ENCODE data around the gene LONP1.
"Not testable (repeated sequence)": the region's sequence is repeated elsewhere in the genome, so short reads cannot be mapped to it uniquely, and the experiment has no call there.

Gene LONP1

DNA sequence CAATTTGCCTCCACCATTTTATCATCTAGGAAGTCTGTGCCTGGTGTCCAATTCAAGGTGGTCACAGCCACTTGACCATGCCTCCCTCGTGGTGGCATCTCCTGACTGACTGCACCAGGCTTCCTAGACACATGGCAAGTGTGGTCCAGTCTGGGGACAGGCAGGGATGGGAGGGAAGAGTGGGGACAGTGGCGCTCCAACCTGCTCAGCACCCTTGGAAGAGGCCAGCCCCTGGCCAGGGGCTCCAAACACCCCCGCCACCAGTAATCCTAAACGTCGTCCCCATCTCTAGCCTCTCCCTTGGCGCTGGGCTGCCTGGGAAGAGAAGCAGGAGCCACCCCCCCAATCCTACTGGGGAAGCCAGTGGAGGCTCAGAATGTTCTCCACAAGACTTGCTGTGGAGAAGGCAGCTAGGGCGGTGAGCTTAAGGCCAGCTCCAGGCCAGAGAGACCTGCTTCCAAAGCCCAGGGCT lies 27.2 kb downstream of the LONP1 start:
- no peak for DNase-seq (ENCODE audit: low read depth in 2 of 2)

DNA sequence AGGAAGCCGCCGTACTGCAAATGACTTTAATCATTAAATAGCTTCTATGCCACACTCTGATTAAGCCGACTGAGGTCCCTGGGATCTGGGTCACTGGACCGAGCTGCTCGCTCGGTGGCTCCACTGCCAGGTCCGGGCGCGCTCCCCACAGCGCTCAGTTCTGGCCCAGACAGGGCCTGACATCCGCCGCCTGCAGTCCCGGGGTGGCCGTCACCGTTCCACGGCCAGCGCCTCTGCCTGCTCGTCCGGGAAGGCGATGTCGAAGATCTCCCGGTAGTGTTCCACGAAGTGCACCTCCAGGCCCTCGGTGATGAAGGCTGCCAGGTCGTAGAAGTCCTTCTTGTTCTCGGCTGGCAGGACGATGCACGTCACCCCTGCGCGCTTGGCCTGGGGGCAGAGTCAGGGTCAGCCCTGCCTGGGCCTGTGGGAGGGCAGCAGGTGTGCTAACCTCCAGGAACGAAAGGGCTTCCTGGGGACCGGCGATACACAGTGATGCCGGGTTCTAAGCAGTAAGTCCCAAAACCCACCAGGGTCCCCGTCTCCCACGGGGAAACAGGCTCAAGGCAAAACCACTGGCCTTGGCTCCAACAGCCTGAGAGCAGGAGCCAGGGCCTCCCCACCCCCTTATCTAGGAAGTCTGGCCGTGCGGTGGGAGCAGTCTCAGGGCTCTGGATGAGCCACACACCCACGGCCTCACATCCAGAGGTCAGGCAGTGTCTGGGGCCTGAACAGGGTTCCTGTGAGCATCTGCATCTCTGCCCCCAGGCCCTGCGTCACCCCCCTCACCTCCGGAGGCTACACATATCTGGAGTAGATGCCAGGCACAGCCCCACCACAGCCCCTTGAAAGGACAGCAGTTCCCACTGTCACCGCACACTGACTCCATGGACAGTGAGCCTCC lies 27.9 kb downstream of the LONP1 start:
- no peak for DNase-seq (ENCODE audit: low read depth in 2 of 2)

DNA sequence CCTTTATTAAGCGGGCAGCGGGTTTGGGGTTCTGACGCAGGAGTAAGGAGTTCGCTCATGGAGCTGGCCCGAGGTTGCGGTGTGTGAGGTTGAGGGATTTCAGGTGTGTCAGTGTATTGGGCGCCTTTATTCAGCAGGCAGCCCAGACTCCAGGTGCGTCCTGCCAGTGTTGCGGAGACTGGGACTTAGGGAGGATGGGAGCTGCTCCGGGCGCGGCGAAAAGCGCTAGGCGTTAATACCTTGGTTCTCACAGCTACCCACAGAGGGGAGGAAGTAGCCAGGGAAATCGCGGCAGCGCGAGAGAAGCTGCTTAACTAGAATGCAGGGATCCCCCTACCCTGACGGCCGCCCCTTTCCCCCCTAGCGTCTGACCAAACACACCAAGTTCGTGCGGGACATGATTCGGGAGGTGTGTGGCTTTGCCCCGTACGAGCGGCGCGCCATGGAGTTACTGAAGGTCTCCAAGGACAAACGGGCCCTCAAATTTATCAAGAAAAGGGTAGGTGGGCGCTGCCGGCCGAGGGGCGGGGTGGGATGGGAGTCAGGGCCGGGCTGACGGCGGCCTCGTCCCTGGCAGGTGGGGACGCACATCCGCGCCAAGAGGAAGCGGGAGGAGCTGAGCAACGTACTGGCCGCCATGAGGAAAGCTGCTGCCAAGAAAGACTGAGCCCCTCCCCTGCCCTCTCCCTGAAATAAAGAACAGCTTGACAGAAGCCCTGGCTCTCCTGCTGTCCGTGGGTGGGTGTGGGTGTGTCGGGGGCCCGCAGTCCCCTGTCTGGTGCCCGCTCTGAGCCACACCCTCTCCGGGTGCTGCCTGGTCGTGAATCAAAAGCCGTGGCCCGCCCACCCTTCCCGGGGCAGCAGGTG lies 28.8 kb downstream of the LONP1 start:
- DNase-seq (ENCODE audit: low read depth in 2 of 2): no peak

DNA sequence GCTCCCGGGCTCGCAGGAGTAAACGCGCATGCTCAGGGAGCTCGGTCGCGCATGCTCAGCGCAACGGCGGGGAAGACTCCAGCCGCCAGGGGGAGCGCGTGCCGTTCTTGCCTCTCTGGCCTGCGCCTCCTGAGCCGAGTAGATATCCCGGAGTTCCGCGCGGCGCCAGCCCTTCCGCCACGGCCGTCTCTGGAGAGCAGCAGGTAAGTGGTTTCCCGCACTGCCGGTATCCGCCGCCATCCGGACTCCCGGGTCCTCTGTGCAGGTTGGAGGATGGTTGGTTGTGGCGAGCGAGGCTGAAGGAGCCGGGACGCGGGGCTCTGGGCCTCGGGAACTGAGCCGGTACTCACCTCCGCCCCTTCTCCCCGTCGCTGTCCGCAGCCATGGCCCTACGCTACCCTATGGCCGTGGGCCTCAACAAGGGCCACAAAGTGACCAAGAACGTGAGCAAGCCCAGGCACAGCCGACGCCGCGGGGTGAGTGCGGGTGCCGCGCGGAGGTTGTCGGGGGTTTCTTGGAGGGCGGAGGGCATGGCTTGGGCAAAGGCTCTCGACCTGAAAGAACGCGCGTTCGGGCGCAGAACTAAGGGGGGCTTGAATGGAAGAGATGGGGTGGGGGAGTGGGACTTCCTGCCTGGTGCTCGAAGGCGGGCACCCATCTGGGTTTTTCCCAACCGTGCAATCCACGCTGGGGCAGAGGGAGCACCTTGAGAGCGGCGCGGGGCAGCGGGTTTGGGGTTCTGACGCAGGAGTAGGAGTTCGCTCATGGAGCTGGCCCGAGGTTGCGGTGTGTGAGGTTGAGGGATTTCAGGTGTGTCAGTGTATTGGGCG lies 29.6 kb downstream of the LONP1 start, which contains the start of gene RPL36:
Gene RPL36 (plus strand): TSS at position 171 of the 830 bp plus-strand sequence. CDS start 213 bp downstream, at position 384.
- DNase-seq (ENCODE audit: low read depth in 2 of 2): peak; percentile 97 to 99

DNA sequence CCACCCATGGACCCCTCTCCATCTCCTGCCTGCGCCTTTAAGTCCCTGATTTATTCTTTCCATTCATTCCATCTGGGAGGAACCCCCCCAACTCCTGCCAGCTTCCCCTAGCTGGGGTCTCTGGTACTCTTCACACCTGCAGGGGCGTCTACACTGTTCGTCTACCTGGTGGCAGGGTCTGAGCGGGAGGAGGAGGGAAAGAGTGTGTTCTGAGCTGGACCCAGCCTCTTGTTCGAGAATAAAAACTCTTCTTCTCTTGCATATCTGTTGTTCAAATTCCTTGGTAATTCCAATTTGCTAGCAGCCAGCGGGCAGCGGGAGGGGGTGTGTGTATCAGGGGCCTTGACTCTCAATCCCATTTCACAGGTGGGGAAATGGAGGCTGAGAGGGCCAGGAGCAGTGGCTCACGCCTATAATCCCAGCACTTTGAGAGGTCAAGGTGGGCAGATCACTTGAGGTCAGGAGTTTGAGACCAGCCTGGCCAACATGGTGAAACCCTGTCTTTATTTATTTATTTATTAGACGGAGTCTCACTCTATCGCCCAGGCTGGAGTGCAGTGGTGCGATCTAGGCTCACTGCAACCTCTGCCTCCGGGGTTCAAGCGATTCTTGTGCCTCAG lies 31.6 kb downstream of the LONP1 start:
- DNase-seq (ENCODE audit: low read depth in 2 of 2): not testable (repeated sequence)

DNA sequence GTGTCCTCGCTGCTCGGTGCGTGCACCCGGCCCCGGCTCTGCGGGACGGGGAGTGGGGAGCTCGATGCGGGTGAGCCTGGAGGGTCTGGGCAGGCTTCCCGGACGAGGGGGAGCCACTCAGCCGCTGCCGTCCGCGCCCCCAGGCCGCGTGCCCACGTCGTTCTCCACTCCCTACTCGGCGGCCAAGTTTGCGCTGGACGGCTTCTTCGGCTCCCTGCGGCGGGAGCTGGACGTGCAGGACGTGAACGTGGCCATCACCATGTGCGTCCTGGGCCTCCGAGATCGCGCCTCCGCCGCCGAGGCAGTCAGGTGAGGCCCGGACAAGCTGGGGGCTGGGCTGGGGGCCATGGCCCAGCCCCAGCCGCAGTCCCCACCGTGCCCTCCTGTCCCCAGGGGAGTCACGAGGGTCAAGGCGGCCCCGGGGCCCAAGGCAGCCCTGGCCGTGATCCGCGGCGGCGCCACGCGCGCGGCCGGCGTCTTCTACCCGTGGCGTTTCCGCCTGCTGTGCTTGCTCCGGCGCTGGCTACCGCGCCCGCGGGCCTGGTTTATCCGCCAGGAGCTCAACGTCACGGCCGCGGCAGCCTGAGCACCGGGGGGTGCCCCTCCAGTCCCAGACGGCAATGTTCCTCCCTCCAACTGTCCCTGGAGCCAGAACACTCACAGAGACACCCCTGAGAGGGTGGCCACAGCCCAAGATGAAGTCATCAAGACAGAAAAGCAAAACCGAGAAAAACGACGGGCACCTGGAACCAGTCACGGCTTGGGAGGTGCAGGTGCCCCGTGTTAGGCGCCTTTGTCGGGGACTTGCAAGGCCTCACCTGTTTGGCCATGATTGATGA lies 32.4 kb downstream of the LONP1 start:
- no peak for DNase-seq (ENCODE audit: low read depth in 2 of 2)

DNA sequence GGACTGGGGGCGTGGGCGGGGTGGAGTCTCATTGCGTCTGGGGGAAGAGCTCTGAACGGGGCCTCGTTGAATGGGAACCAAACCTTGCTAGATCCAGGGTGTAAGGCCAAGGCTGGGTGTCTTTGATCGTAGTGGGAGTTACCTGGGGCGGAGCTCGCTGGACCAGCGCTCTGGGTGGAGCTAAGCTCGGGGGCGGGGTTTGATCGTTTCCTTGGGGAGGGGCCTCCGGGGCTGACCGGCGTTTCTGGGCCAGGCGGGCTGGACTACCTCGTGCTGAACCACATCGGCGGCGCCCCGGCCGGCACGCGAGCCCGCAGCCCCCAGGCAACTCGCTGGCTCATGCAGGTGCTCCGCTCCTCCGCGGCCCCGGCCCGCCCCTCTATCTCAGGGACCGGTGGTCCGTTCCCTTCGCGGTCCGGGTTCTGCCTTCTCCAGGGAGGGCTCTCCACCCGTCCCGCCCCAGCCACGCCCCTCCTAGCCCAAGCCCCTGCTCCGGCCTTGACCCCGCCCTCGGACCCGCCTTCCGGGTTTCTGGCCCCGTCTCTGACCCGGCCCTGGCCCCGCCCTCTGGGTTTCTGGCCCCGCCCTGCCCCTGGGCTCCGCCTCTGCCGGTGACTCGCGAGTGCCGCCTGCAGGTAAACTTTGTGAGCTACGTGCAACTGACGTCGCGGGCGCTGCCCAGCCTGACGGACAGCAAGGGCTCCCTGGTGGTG lies 33.1 kb downstream of the LONP1 start:
- peak; percentile 83 to 99 for DNase-seq (ENCODE audit: low read depth in 2 of 2)

DNA sequence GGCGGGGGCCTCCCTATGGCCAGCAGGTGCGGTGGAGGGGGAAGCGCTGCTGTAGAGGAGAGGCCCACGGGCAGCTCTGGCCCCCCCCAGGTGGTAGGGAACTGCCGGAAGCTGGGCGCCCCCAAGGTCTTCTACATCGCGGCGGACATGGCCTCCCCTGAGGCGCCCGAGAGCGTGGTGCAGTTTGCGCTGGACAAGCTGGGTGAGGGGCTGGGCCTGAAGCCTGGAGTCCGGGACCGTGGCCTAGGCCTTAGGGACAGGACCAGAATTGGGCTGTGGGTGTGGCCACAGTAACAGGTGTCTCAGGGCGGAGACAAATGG lies 33.7 kb downstream of the LONP1 start:
- no peak for DNase-seq (ENCODE audit: low read depth in 2 of 2)

DNA sequence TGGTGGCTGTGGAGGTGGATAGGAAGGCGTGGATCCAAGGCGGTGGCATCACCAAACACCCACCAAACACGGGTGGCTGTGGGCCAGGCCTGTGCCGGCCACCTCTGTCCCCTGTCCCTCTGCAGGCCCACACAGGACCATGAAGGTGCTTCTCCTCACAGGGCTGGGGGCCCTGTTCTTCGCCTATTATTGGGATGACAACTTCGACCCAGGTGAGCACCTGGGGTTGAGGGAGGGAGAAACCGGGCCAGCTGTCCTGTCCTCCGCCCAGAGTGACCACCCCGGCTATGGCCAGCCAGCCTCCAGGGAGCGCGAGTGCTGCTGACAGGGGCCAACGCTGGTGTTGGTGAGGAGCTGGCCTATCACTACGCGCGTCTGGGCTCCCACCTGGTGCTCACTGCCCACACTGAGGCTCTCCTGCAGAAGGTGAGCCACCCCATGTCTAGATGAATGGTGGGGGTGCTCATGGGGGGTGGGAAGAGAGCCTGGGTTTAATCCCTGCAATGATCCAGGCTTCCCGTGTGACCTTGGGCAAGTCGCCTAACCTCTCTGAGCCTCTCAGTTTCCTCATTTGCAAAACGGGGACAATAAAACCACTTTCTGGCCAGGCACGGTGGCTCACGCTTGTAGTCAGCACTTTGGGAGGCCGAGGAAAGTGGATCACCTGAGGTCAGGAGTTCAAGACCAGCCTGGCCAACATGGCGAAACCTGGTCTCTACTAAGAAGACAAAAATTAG lies 35.1 kb downstream of the LONP1 start:
- no peak for DNase-seq (ENCODE audit: low read depth in 2 of 2)

DNA sequence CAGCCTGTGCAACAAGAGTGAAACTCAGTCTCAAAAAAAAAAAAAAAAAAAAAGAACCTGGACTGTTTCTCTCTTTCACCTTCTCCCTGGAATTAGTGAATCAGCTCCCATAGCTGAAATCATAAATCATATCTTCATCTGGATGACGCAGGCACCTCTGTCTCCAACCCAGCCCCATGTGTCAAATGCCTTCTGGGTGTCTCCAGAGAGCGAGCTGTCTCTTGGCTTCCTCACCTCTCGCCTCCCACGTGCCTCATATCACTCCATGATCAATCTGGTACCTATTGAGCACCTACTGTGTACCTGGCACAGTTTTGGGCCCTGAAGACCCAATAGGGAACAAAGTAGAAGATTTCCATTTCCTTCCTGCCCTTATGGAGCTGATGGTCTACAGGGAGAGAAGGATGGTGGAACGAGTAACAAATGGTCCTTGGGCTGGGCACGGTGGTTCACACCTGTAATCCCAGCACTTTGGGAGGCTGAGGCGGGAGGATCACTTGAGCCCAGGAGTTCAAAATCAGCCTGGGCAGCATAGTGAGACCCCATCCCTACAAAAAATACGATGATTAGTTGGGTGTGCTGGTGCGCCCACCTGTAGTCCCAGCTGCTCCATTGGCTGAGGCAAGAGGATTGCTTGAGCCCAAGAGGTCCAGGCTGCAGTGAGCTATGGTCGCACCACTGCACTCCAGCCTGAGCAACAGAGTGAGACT lies 36.6 kb downstream of the LONP1 start:
- no peak for DNase-seq (ENCODE audit: low read depth in 2 of 2)

DNA sequence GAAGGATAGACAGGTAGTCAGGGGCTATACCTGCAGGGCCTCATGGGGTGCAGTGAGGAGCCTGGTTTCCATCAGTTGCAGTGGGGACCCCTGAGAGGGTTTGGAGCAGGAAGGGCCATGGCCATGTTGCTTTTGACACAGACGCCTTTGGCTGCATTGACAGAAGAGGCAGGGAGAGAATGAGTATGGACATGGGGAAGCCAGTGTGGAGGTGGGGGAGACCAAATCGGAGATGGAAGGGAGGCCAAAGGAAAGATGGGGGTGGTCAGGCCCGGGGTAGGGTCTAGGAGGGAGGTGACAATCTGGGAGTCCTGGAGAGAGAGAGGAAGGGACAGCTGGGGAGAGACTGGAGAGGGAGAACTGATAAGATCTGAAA lies 37.9 kb downstream of the LONP1 start:
- no peak for DNase-seq (ENCODE audit: low read depth in 2 of 2)

DNA sequence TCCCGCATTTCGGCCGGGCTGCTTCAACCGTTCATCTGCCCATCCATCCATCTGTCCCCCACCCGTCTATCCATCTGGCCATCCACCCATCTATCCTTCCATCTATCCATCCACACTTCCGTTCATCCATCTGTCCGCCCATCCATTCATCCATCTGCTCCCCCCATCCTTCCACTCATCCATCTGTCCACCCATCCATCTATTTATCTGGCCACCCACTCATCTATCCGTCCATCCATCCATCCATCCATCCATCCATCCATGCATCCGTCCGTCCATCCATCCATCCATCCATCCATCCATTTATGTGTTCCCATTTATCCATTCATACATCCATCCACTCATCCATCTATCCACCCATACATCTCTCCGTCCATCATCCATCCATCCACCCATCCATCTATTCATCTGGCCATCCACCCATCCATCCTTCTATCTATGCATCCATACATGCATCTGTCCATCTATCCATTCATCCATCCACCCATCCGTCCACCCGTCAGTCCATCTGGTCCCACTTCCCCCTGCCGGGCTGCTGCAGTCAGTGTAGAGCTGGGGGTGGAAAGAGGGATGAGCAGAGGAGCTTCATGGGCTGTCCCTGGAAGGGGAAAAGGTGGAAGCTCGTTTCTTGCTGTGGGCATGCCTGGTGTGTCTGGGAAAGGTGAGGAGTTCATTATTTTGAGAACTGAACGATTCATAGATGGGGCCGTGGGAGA lies 38.4 kb downstream of the LONP1 start:
- DNase-seq (ENCODE audit: low read depth in 2 of 2): no peak

DNA sequence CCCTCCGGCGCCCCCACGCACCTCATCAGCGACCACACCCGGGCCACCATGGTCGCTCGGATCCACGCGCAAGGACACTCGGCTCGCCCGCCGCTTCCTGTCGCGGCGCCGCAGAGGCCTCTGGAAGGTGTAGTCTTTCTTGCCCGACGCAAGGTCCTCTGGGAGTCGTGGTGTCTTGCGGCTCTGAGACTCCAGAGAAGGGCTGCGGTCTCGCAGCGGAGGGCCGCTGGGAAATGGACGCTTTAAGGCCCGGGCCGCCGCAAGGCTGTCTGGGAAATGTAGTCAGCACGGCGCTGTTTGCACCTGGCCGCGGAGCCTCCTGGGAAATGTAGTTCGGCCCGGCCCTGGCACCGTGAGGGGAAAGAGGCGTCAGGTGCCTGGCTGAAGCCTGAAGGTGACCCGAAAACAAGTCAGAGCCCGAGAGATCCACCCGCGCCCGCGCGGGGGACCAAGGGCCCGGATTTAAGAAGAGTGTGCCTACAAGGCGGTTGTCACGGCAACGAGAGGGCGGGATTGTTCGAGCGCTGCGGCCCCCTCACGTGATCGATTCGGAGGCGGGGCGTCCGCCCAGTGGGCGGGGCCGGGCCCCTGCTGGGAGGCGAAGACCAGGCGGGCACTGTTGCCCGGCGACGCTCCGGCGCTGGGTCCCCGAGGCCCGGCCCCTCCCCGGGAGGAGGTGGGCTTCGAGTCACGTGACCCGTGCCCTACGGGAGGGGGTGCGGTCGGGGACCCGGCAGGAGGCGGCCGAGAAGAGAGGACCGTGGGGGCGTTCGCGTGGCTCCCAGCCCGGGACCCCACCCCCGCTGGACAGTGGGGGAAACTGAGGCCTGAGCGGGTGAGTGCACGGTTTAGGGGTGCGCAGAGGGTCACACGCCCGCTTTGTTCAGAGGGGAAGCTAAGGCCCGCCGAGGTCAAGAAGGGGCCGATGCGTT lies 39.2 kb downstream of the LONP1 start, which contains the start of the genes HSD11B1L and MICOS13:
Gene HSD11B1L (plus strand): TSS at position 591 of the 932 bp plus-strand sequence. CDS start 3,806 bp downstream, outside the sequence.
Gene MICOS13 (minus strand): TSS at position 80 of the 932 bp plus-strand sequence. CDS start 30 bp downstream, at position 50.
- DNase-seq (ENCODE audit: low read depth in 2 of 2): peak; percentile 95 to 98

DNA sequence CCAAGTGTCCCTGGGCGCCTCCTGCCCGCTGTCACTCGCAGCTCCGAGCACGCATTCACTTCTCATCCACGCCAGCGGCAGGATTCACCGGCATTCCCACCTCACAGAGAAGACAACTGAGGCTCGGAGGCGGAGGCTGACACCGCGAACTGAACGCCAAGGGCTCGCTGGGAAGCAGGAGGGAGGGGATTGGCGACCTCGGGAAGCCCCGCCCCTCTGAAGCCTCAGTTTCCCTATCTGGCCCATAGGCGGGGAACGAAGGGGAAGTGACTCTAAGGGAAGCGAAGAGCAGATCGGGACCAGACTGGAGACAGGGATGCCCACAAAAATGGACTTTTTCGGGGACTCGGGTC lies 39.9 kb downstream of the LONP1 start:
- no peak for DNase-seq (ENCODE audit: low read depth in 2 of 2)

DNA sequence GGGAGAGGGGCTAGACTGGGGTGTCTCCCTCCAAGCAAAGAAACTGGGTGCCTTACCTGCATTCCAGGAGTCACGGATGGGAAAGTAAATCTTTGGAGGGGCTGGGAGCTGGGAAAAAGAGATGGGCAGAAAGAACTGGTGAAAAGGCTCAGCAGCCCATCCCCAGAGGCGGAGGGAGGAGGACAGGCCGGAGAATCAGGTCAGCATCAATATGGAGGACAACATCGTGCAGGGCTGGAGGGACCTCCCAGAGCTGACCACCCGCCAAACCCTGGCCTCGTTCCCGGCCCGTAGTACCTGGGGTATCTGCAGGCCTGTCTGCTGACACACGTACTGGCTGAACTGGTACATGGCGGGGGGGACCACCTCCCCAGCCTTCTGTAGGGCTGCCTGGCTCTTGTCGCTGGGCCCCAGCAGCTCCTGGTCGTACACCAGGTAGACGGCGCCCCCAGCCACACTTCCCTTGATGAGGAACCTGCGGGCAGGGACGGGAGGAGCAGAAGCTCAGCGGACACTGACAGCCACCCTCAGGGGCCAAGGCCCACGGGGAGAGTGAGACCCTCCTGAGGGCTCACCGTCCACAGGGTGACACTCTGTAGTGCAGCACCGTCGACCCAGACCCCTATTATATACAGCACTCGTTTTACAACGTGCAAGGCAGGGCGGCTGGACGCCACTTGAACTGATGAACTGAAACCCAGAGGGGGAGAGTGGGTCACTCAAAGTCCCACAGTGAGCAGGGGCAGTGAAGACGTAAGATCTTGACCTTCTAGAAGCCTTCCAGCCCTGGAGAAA lies 40.5 kb downstream of the LONP1 start:
- DNase-seq (ENCODE audit: low read depth in 2 of 2): no peak

Measured in stimulated activated CD4-positive, alpha-beta T cell treated with anti-CD3 and anti-CD28 coated beads, Interleukin-1b, Interleukin-23, amount 100 ng/mL, for 1 hour (primary cell).